Measurements from ENCODE around the gene CLCNKA. TPM values are rescaled to one million over a fixed set of nuclear protein-coding genes. Genes with fewer than 3 reads are reported as not detected.
"Not testable (repeated sequence)": the region's sequence is repeated elsewhere in the genome, so short reads cannot be mapped to it uniquely, and the experiment has no call there.

CLCNKA gene
- polyA plus RNA-seq, 6 donors from 2014 or later = not detected

- peaks cover 0 to 10% (median 4%) of the 10 kb centered on the region in 3 donors for H3K4me1 Mint-ChIP-seq
- H3K27me3 Mint-ChIP-seq = peaks cover 10 to 60% (median 39%) of the 10 kb centered on the region in 3 donors
- H3K9me3 Mint-ChIP-seq = peaks cover 0 to 1% (median 0%) of the 10 kb centered on the region in 7 donors
- ATAC-seq (ENCODE audit: low read depth in 2 of 2) (peak; percentile 62 to 65), DNase-seq (peak; percentile 28)
- no peaks in the 10 kb centered on the region for H3K36me3 Mint-ChIP-seq
- H3K27ac Mint-ChIP-seq = no peak overlapping the region
- H3K4me3 Mint-ChIP-seq = peak overlapping the region in 5 of 8 donors; percentile 20 to 71 (median 42)
Measured at GRCh38 chr1:16026723-16027484, 5.1 kb downstream of the CLCNKA start.

GRCh38 chr1:16028237-16029002 is 6.6 kb downstream of the CLCNKA start:
- DNase-seq (no peak), ATAC-seq (ENCODE audit: low read depth in 2 of 2) (peak in 1 of 2 donors; percentile 20)
- Mint-ChIP-seq H3K4me1 (peaks cover 0 to 10% (median 4%) of the 10 kb centered on the region in 3 donors), H3K9me3 (peaks cover 0 to 1% (median 0%) of the 10 kb centered on the region in 7 donors), H3K27me3 (peaks cover 10 to 59% (median 28%) of the 10 kb centered on the region in 3 donors), H3K36me3 (no peaks in the 10 kb centered on the region), H3K4me3 (peak overlapping the region in 3 of 8 donors; percentile 15 to 74 (median 50)), H3K27ac (peak overlapping the region in 1 of 6 donors; percentile 36)

DNA sequence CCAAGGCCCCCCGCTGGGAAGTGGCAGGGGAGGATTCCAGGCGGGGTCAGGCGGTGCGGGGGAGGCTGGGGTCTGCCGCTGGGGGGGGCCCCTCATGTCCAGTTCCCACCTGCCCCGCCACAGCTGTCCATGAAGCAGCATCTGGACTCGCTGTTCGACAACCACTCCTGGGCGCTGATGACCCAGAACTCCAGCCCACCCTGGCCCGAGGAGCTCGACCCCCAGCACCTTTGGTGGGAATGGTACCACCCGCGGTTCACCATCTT is 7.1 kb downstream of the CLCNKA start:
- not testable (repeated sequence) for H3K36me3 Mint-ChIP-seq; DNase-seq; H3K9me3 Mint-ChIP-seq; H3K4me1 Mint-ChIP-seq; H3K27ac Mint-ChIP-seq; ATAC-seq (ENCODE audit: low read depth in 2 of 2); H3K4me3 Mint-ChIP-seq
- peaks cover 10 to 58% (median 28%) of the 10 kb centered on the region in 3 donors for H3K27me3 Mint-ChIP-seq

GRCh38 chr1:16029288-16029687 is 7.5 kb downstream of the CLCNKA start:
- ATAC-seq (ENCODE audit: low read depth in 2 of 2) (no peak), DNase-seq (no peak)
- H3K4me1 Mint-ChIP-seq = peaks cover 0 to 10% (median 4%) of the 10 kb centered on the region in 3 donors
- no peak overlapping the region for H3K27ac Mint-ChIP-seq
- H3K9me3 Mint-ChIP-seq = peaks cover 0 to 1% (median 0%) of the 10 kb centered on the region in 7 donors
- H3K27me3 Mint-ChIP-seq = peaks cover 10 to 58% (median 28%) of the 10 kb centered on the region in 3 donors
- H3K4me3 Mint-ChIP-seq = no peak overlapping the region
- H3K36me3 Mint-ChIP-seq = no peaks in the 10 kb centered on the region

DNA sequence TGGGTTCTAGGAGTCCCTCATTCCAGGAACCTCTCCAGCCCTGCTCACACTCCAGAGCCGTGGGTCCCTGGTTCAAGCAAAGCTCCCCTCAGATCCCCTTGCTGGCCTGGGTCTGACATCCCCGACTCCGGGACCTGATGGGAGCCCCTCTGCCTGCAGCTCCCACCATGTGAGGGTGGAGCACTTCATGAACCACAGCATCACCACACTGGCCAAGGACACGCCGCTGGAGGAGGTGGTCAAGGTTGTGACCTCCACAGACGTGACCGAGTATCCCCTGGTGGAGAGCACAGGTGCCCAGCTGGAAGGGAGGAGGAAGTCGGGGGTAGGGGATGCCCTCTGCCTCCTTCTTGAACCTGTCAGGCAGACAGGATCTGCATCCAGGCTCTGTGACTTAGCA is 9.7 kb downstream of the CLCNKA start:
- Mint-ChIP-seq H3K36me3 (no peaks in the 10 kb centered on the region), H3K9me3 (peaks cover 0 to 1% (median 0%) of the 10 kb centered on the region in 7 donors), H3K4me1 (peaks cover 0 to 10% (median 4%) of the 10 kb centered on the region in 3 donors), H3K4me3 (no peak overlapping the region), H3K27me3 (peaks cover 10 to 54% (median 28%) of the 10 kb centered on the region in 3 donors), H3K27ac (no peak overlapping the region)
- no peak for ATAC-seq (ENCODE audit: low read depth in 2 of 2)
- no peak for DNase-seq

- H3K27me3 Mint-ChIP-seq = peaks cover 10 to 58% (median 37%) of the 10 kb centered on the region in 3 donors
- peak; percentile 84 to 88 for ATAC-seq (ENCODE audit: low read depth in 2 of 2)
- no peak overlapping the region for H3K27ac Mint-ChIP-seq
- H3K4me3 Mint-ChIP-seq = no peak overlapping the region
- H3K9me3 Mint-ChIP-seq = peaks cover 0 to 1% (median 0%) of the 10 kb centered on the region in 7 donors
- H3K36me3 Mint-ChIP-seq = no peaks in the 10 kb centered on the region
- peaks cover 0 to 4% (median 4%) of the 10 kb centered on the region in 3 donors for H3K4me1 Mint-ChIP-seq
- DNase-seq = peak; percentile 49
Measured at GRCh38 chr1:16032388-16033102, 10.7 kb downstream of the CLCNKA start.

DNA sequence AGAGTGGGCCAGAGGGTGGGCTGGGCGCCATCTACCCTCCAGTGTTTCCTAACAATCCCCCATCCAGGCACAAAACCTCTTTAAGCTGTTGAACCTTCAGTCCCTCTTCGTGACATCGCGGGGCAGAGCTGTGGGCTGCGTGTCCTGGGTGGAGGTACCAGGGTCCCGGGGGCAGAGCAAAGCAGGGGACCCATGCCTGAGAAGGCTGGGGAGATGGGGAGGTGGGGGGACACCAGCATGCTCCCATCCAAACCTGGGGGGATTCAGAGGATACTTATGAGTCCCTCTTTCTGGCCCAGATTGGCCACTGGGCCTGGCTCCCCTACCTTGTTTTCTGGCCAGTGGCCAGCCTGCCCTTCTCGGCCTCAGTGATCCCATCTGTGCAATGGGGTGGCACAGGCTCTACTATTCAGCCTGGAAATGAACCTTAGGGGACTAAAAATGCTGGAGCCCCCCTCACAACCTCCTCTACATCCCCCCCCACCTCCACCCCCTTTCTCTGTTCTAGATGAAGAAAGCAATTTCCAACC is 11.3 kb downstream of the CLCNKA start:
- ATAC-seq (ENCODE audit: low read depth in 2 of 2); H3K36me3 Mint-ChIP-seq; H3K4me1 Mint-ChIP-seq; DNase-seq; H3K9me3 Mint-ChIP-seq; H3K4me3 Mint-ChIP-seq; H3K27ac Mint-ChIP-seq: not testable (repeated sequence)
- H3K27me3 Mint-ChIP-seq = peaks cover 5 to 52% (median 38%) of the 10 kb centered on the region in 3 donors

- H3K4me3 Mint-ChIP-seq; H3K27ac Mint-ChIP-seq; H3K4me1 Mint-ChIP-seq; H3K9me3 Mint-ChIP-seq; ATAC-seq (ENCODE audit: low read depth in 2 of 2); H3K36me3 Mint-ChIP-seq; DNase-seq: not testable (repeated sequence)
- peaks cover 0 to 41% (median 18%) of the 10 kb centered on the region in 3 donors for H3K27me3 Mint-ChIP-seq
Measured at GRCh38 chr1:16036461-16036860, 14.6 kb downstream of the CLCNKA start.

- H3K27ac Mint-ChIP-seq = no peak overlapping the region
- DNase-seq (no peak), ATAC-seq (ENCODE audit: low read depth in 2 of 2) (no peak)
- H3K9me3 Mint-ChIP-seq = no peaks in the 10 kb centered on the region
- peaks cover 0 to 45% (median 18%) of the 10 kb centered on the region in 3 donors for H3K27me3 Mint-ChIP-seq
- H3K4me3 Mint-ChIP-seq = no peak overlapping the region
- H3K36me3 Mint-ChIP-seq = no peaks in the 10 kb centered on the region
- no peaks in the 10 kb centered on the region for H3K4me1 Mint-ChIP-seq
Measured at GRCh38 chr1:16038620-16038912, 16.7 kb downstream of the CLCNKA start.

DNA sequence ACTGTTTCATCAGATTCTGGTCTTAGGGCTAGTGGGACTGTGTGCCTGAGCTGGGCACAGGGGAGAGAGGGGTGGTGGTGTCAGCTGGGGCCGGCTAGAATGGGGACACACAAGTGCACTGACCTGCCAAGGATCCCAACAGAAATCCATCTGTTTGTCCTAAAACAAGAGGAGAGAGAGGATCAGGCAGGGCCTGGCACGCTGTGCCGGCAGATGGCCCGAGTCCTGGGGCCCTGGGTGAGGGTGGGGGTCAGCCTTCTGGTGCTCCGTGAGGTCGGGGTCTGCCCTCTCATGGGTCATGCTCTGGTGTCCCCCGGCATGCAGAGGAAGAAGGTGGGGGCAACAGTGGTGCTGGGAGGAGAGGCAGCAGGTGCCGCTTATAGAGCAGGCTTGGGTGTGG is 18.0 kb downstream of the CLCNKA start:
- H3K36me3 Mint-ChIP-seq; ATAC-seq (ENCODE audit: low read depth in 2 of 2); H3K9me3 Mint-ChIP-seq; DNase-seq; H3K4me3 Mint-ChIP-seq; H3K4me1 Mint-ChIP-seq; H3K27ac Mint-ChIP-seq: not testable (repeated sequence)
- peaks cover 0 to 40% (median 18%) of the 10 kb centered on the region in 3 donors for H3K27me3 Mint-ChIP-seq

- peaks cover 0 to 50% (median 25%) of the 10 kb centered on the region in 3 donors for H3K27me3 Mint-ChIP-seq
- ATAC-seq (ENCODE audit: low read depth in 2 of 2) (no peak), DNase-seq (no peak)
- H3K4me3 Mint-ChIP-seq = no peak overlapping the region
- H3K36me3 Mint-ChIP-seq = no peaks in the 10 kb centered on the region
- H3K27ac Mint-ChIP-seq = no peak overlapping the region
- H3K9me3 Mint-ChIP-seq = no peaks in the 10 kb centered on the region
- no peaks in the 10 kb centered on the region for H3K4me1 Mint-ChIP-seq
Measured at GRCh38 chr1:16041200-16041599, 19.4 kb downstream of the CLCNKA start.

GRCh38 chr1:16042096-16042495 is 20.3 kb downstream of the CLCNKA start:
- no peak overlapping the region for H3K27ac Mint-ChIP-seq
- ATAC-seq (ENCODE audit: low read depth in 2 of 2) (no peak), DNase-seq (no peak)
- no peaks in the 10 kb centered on the region for H3K9me3 Mint-ChIP-seq
- no peaks in the 10 kb centered on the region for H3K36me3 Mint-ChIP-seq
- no peaks in the 10 kb centered on the region for H3K4me1 Mint-ChIP-seq
- no peak overlapping the region for H3K4me3 Mint-ChIP-seq
- H3K27me3 Mint-ChIP-seq = peaks cover 0 to 50% (median 26%) of the 10 kb centered on the region in 3 donors

DNA sequence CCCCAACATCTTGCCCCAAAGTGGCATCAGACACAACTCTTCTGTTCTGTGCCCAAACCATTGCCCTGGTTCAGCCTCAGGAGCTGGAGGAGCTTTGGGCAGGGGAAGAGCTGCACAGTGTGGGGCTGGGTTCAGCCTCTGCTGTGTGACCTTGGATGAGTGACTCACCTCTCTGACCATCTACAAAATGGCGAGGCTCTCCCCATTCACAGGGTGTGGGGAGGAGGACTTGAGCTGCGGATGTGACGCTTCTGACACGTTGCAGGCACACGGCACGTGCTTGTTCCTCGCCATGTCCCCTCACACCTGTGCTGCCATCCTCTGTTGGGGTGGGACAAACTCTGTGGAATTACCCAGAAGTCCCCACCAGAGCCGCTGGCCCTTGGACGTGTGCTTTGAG is 20.8 kb downstream of the CLCNKA start:
- peaks cover 5 to 51% (median 20%) of the 10 kb centered on the region in 3 donors for H3K27me3 Mint-ChIP-seq
- not testable (repeated sequence) for H3K27ac Mint-ChIP-seq; DNase-seq; H3K36me3 Mint-ChIP-seq; H3K9me3 Mint-ChIP-seq; H3K4me1 Mint-ChIP-seq; ATAC-seq (ENCODE audit: low read depth in 2 of 2); H3K4me3 Mint-ChIP-seq

All from naive B cell (primary cell).